Measurements from ENCODE around the gene CFAP52. TPM values are rescaled to one million over a fixed set of nuclear protein-coding genes. Genes with fewer than 3 reads are reported as not detected.

Gene CFAP52
- total and polyA plus RNA-seq, 2 of the 13 experiments (the other 11 are each of a cell fraction or from before 2014, with no cell fraction given): not detected

- TF ChIP-seq U2AF2 (IDR thresholded peaks at IDR 0.05; ENCODE audit: low read depth, low read length): no peak
- no peak for TF ChIP-seq ZNF510 (CRISPR knock-in tag; IDR thresholded peaks at IDR 0.05; ENCODE audit: low read depth)
- peak; percentile 16; the same call in 1 of the 2 replicates for TF ChIP-seq CHD4 (IDR thresholded peaks at IDR 0.05; ENCODE audit: borderline replicate concordance, low read length)
- TF ChIP-seq PPARG (CRISPR knock-in tag; conservative IDR thresholded peaks at IDR 0.05): peak; percentile 53; the same call in 1 of the 2 replicates
- 0 out of 2 replicates have a peak, but pooled peaks have one; percentile 8 for TF ChIP-seq ZMYM4 (CRISPR knock-in tag; IDR thresholded peaks at IDR 0.05)
- no peak for TF ChIP-seq GRHL1 (CRISPR knock-in tag; conservative IDR thresholded peaks at IDR 0.05)
- TF ChIP-seq GFI1 (CRISPR knock-in tag; IDR thresholded peaks at IDR 0.05; ENCODE audit: borderline replicate concordance): peak; percentile 56
- TF ChIP-seq RAD21 (CRISPR knock-in tag; IDR thresholded peaks at IDR 0.05): no peak
- no peak for TF ChIP-seq SOX6 (IDR thresholded peaks at IDR 0.05)
- TF ChIP-seq SOX6 (CRISPR knock-in tag; IDR thresholded peaks at IDR 0.05): peak; percentile 95
- TF ChIP-seq LCORL (IDR thresholded peaks at IDR 0.05): no peak
- no peak for TF ChIP-seq LCORL (CRISPR knock-in tag; IDR thresholded peaks at IDR 0.05)
- no peak for TF ChIP-seq HOXD1 (CRISPR knock-in tag; IDR thresholded peaks at IDR 0.05)
- no peak for TF ChIP-seq ETV5 (CRISPR knock-in tag; IDR thresholded peaks at IDR 0.05; ENCODE audit: borderline replicate concordance)
- no peak for TF ChIP-seq ZNF430 (CRISPR knock-in tag; IDR thresholded peaks at IDR 0.05)
- no peak for TF ChIP-seq FOXK2 (IDR thresholded peaks at IDR 0.05)
- TF ChIP-seq CBX5 (CRISPR knock-in tag; IDR thresholded peaks at IDR 0.05; ENCODE audit: borderline replicate concordance): no peak
- TF ChIP-seq ZNF513 (CRISPR knock-in tag; conservative IDR thresholded peaks at IDR 0.05): no peak
- TF ChIP-seq SSRP1 (CRISPR knock-in tag; IDR thresholded peaks at IDR 0.05): 0 out of 2 replicates have a peak, but pooled peaks have one; percentile 60
- TF ChIP-seq RBM22 (optimal IDR thresholded peaks at IDR 0.05; ENCODE audit: low read length): no peak
- no peak for TF ChIP-seq THAP8 (CRISPR knock-in tag; IDR thresholded peaks at IDR 0.05; ENCODE audit: borderline replicate concordance)
- TF ChIP-seq ZNF710 (CRISPR knock-in tag; IDR thresholded peaks at IDR 0.05; ENCODE audit: borderline replicate concordance): no peak
- TF ChIP-seq DRAP1 (CRISPR knock-in tag; IDR thresholded peaks at IDR 0.05): no peak
- TF ChIP-seq ZNF660 (CRISPR knock-in tag; IDR thresholded peaks at IDR 0.05; ENCODE audit: borderline replicate concordance, low read depth): no peak
- no peak for TF ChIP-seq RFXANK (CRISPR knock-in tag; IDR thresholded peaks at IDR 0.05)
- no peak for TF ChIP-seq ZNF33A (CRISPR knock-in tag; IDR thresholded peaks at IDR 0.05; ENCODE audit: borderline replicate concordance)
Observed at GRCh38 chr17:9684955-9685621, 108.6 kb downstream of the CFAP52 start (continued).
